Measurements from ENCODE around the gene NDUFAF7. TPM values are rescaled to one million over a fixed set of nuclear protein-coding genes. Genes with fewer than 3 reads are reported as not detected.

NDUFAF7 gene, protein sequence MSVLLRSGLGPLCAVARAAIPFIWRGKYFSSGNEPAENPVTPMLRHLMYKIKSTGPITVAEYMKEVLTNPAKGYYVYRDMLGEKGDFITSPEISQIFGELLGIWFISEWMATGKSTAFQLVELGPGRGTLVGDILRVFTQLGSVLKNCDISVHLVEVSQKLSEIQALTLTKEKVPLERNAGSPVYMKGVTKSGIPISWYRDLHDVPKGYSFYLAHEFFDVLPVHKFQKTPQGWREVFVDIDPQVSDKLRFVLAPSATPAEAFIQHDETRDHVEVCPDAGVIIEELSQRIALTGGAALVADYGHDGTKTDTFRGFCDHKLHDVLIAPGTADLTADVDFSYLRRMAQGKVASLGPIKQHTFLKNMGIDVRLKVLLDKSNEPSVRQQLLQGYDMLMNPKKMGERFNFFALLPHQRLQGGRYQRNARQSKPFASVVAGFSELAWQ
- total RNA-seq (2022; extraction: Qiagen RNA extraction) = 16.7 to 18.4 TPM (median 17.7 TPM) in 5 replicates

DNA sequence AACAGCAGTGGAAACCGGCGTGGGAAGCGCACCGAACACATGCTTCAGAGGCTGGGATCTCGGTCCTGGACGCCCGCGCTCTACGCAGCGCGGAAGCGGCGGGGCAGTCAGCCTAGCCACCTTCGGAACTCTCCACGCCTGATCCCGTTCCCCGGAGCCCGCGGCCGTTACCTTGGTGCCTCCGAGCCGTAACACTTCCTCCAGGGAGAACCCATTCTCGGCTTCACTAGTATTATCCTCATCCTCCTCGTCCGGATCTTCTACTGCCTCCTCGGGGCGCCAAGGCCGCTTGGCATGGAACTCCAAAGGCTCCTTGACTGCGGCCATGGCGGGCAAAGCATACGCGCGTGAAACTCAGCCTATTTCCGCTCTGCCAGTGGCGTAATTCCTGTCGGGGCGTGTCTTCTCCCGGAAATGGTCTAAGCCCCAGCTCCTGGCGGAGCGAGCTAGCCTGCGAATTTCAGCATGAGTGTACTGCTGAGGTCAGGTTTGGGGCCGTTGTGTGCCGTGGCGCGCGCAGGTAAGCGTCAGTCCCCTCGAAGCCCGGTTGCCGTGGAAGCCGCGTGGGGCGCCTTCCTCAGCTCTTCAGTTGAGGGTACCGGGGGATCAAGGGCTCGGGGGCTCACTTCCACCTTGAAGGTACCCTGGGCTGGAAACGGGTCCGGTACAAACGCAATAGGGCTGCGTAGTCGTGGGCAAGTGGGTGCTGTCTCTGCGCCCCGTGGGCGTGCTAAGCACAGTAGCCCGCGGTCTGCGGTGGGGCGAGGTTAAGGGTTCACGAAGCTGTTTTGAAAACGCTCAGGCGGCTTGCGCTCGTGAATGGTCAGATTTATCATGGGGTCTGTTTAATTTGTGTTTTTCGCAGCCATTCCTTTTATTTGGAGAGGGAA lies at the start of gene NDUFAF7, which contains the start of gene CEBPZ:
NDUFAF7 (plus strand) TSS at position 418 of the 890 bp plus-strand sequence; CDS start at position 466, 48 bp downstream.
CEBPZ (minus strand) TSS at position 356 of the 890 bp plus-strand sequence; CDS start at position 327, 29 bp downstream.

DNA sequence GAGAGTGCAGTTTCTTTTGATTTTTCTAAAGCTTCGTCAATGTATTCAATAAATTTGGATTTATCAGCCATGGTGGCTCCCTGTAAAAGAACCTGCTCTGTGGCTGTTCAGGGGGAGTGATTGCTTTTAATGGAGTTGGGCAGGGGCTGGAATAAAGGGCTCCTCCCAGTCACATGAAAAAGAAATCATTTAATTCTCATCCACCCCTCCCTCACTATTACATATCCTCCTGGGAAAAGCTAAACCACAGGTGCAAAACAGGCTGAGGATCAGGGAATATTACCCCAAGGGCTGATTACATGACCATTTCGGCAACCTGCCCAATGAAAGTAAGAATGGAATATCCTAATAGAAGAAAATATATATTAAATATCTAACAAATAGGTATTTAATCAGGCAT lies 42.9 kb upstream of the NDUFAF7 start, which contains the start of gene SULT6B1:
SULT6B1 (minus strand) TSS at position 101 of the 400 bp plus-strand sequence; CDS start at position 71, 30 bp downstream.

DNA sequence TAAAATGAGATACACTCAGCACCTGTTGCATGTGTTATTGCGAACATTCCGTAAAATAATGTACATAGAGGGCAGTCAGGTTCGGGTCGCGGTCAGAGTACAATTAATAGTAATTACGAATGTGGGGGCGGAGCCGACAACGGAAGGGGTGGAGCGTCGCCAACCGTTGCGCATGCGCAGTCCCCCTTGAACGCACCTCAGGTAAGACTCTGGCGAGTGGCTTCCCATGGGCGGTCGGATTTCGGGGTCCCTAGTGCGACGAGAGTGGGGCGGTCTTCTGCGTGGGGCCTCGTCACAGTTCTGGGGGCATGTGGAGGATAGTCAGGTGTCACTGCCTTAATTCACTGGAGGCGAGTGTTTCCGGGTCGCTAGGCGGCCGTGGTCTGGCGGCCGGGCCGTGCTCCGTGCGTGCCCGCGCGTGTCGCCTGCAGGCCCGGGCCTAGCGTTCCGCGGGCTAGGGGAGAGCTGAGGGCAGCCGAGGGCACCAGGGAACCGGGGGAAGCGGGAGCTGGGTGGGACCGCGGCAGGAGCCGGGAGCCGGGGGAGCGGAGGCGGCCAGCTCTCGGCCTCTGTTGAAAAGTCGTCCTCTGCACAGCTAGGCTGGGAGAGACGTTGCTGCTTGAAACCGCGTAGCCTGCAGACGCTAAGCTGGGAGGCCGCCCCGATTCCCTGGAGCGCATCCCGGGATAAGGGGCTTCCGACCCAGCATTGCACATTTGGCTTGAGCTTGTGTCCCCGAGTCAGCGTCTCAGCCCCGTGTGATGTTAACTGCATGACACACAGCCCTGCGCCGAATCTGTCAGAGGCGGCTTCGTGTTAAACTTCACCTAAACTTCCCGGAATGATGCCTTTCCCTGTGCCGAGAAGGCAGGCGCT lies 34.9 kb upstream of the NDUFAF7 start, which contains the start of gene CEBPZOS:
CEBPZOS (plus strand) TSS at position 177 of the 876 bp plus-strand sequence. CDS start 3,209 bp downstream, outside the sequence.

Other genes starting within 250 kb of the NDUFAF7 start
- 5.7 to 7.8 TPM (median 6.8 TPM) in 5 replicates for gene HEATR5B, start 147.3 kb upstream of the NDUFAF7 start, total RNA-seq (2022; extraction: Qiagen RNA extraction)
- 7.8 to 11.4 TPM (median 9.2 TPM) in 5 replicates for gene GPATCH11, start 147.1 kb upstream of the NDUFAF7 start, total RNA-seq (2022; extraction: Qiagen RNA extraction)
- 16.2 to 31.7 TPM (median 20.8 TPM) in 5 replicates for gene EIF2AK2, start 74.7 kb upstream of the NDUFAF7 start, total RNA-seq (2022; extraction: Qiagen RNA extraction)
- not detected in 5 replicates for gene SULT6B1, start 43.0 kb upstream of the NDUFAF7 start, total RNA-seq (2022; extraction: Qiagen RNA extraction)
- 36.4 to 39.5 TPM (median 37.4 TPM) in 5 replicates for gene CEBPZOS, start 35.2 kb upstream of the NDUFAF7 start, total RNA-seq (2022; extraction: Qiagen RNA extraction)
- gene CEBPZ, start 62 bp upstream of the NDUFAF7 start, total RNA-seq (2022; extraction: Qiagen RNA extraction) = 58.3 to 82.9 TPM (median 63.7 TPM) in 5 replicates
- 8.6 to 17.3 TPM (median 12.5 TPM) in 5 replicates for gene PRKD3, start 93.2 kb downstream of the NDUFAF7 start, total RNA-seq (2022; extraction: Qiagen RNA extraction)
- 20.8 to 25.2 TPM (median 23.4 TPM) in 5 replicates for gene QPCT, start 113.0 kb downstream of the NDUFAF7 start, total RNA-seq (2022; extraction: Qiagen RNA extraction)

Measured in A549 treated with AZD2906 at 1 μM for 4 hours (cell line).